ENCODE data around the gene PML. TPM values are rescaled to one million over a fixed set of nuclear protein-coding genes. Genes with fewer than 3 reads are reported as not detected.
A peak's percentile ranks its signal among the peaks of the same experiment; 100 is the strongest.
"Not testable (repeated sequence)": the region's sequence is repeated elsewhere in the genome, so short reads cannot be mapped to it uniquely, and the experiment has no call there.

PML gene
- total RNA-seq, 4 donors from 2014 or later, result 55.9 to 141 (median 76.5) TPM

- H3K27me3 ChIP-seq, result no peaks in the 10 kb centered on the region
- no peaks in the 10 kb centered on the region for H3K9me3 ChIP-seq
- H3K36me3 ChIP-seq, result no peaks in the 10 kb centered on the region
- no peak for DNase-seq
- no peak overlapping the region for H3K27ac ChIP-seq
- no peaks in the 10 kb centered on the region for H3K4me1 ChIP-seq
- intact Hi-C loops (cut with DNase I), result no loop called here
- TF ChIP-seq POLR2A (IDR thresholded peaks at IDR 0.05) (no peak), CTCF (IDR thresholded peaks at IDR 0.05) (no peak)
- 85 to 100% methylated on average over 3 to 5 of the region's 6 CpGs for WGBS, 2 donors
- no peak overlapping the region for H3K4me3 ChIP-seq (replicated peaks in 1 of 3)
Measured at GRCh38 chr15:74062236-74062635, 67.7 kb downstream of the PML start.

- TF ChIP-seq CTCF (IDR thresholded peaks at IDR 0.05), result no peak
- no peak for TF ChIP-seq POLR2A (IDR thresholded peaks at IDR 0.05)
- no peaks in the 10 kb centered on the region for H3K36me3 ChIP-seq
- WGBS, 2 donors, result 93 to 100% methylated on average over 2 to 3 of the region's 7 CpGs
- H3K27me3 ChIP-seq, result no peaks in the 10 kb centered on the region
- H3K27ac ChIP-seq, result no peak overlapping the region
- H3K4me3 ChIP-seq (replicated peaks in 1 of 3), result no peak overlapping the region
- intact Hi-C loops (cut with DNase I), result no loop called here
- H3K9me3 ChIP-seq, result no peaks in the 10 kb centered on the region
- H3K4me1 ChIP-seq, result no peaks in the 10 kb centered on the region
- DNase-seq, result no peak
Measured at GRCh38 chr15:74062671-74063070, 68.2 kb downstream of the PML start.

GRCh38 chr15:74063425-74064146 is 69.1 kb downstream of the PML start:
- H3K4me3 ChIP-seq (replicated peaks in 1 of 3); intact Hi-C loops (cut with DNase I); H3K27me3 ChIP-seq; H3K9me3 ChIP-seq; H3K27ac ChIP-seq; DNase-seq; H3K36me3 ChIP-seq; H3K4me1 ChIP-seq: not testable (repeated sequence)
- 92 to 93% methylated on average over 2 of the region's 17 CpGs for WGBS, 2 donors

- WGBS, 2 donors, result 96% methylated on average over 3 of the region's 3 CpGs; no CpG with 5 or more reads in 1 of the 2 donors
- H3K27ac ChIP-seq; H3K4me3 ChIP-seq (replicated peaks in 1 of 3); H3K9me3 ChIP-seq; H3K36me3 ChIP-seq; H3K4me1 ChIP-seq; DNase-seq; H3K27me3 ChIP-seq; intact Hi-C loops (cut with DNase I): not testable (repeated sequence)
Measured at GRCh38 chr15:74064183-74064582, 69.7 kb downstream of the PML start.

GRCh38 chr15:74064822-74065221 is 70.3 kb downstream of the PML start:
- H3K9me3 ChIP-seq; H3K27me3 ChIP-seq; DNase-seq; H3K4me1 ChIP-seq; intact Hi-C loops (cut with DNase I); H3K27ac ChIP-seq; H3K4me3 ChIP-seq (replicated peaks in 1 of 3); H3K36me3 ChIP-seq: not testable (repeated sequence)
- WGBS, 2 donors, result 72 to 81% methylated on average over 8 of the region's 8 CpGs

- H3K4me3 ChIP-seq (replicated peaks in 1 of 3); H3K4me1 ChIP-seq; H3K27ac ChIP-seq; H3K27me3 ChIP-seq; intact Hi-C loops (cut with DNase I); H3K36me3 ChIP-seq; H3K9me3 ChIP-seq: not testable (repeated sequence)
- TF ChIP-seq CTCF (IDR thresholded peaks at IDR 0.05), result peak in 5 of 6 experiments; percentile 8 to 61 (median 31)
- DNase-seq, result peak; percentile 65 to 69
- WGBS, 2 donors, result 50% methylated on average over 2 of the region's 13 CpGs; no CpG with 5 or more reads in 1 of the 2 donors
Measured at GRCh38 chr15:74065684-74066411, 71.3 kb downstream of the PML start.

- H3K9me3 ChIP-seq; H3K27ac ChIP-seq; intact Hi-C loops (cut with DNase I); H3K4me1 ChIP-seq; H3K36me3 ChIP-seq; DNase-seq; H3K27me3 ChIP-seq; H3K4me3 ChIP-seq (replicated peaks in 1 of 3): not testable (repeated sequence)
- WGBS, 2 donors, result 84 to 86% methylated on average over 4 of the region's 6 CpGs
Measured at GRCh38 chr15:74071645-74072044, 77.1 kb downstream of the PML start.

- not testable (repeated sequence) for H3K9me3 ChIP-seq
- WGBS, 2 donors, result 85% methylated on average over 3 of the region's 9 CpGs; no CpG with 5 or more reads in 1 of the 2 donors
Measured at GRCh38 chr15:74072132-74072531, 77.6 kb downstream of the PML start.

More at GRCh38 chr15:74072132-74072531, 77.6 kb downstream of the PML start:
- H3K27ac ChIP-seq; H3K27me3 ChIP-seq; H3K4me3 ChIP-seq (replicated peaks in 1 of 3); intact Hi-C loops (cut with DNase I); DNase-seq; H3K4me1 ChIP-seq; H3K36me3 ChIP-seq: not testable (repeated sequence)
